Measurements from ENCODE around the gene GRIP2.

Gene GRIP2

DNA sequence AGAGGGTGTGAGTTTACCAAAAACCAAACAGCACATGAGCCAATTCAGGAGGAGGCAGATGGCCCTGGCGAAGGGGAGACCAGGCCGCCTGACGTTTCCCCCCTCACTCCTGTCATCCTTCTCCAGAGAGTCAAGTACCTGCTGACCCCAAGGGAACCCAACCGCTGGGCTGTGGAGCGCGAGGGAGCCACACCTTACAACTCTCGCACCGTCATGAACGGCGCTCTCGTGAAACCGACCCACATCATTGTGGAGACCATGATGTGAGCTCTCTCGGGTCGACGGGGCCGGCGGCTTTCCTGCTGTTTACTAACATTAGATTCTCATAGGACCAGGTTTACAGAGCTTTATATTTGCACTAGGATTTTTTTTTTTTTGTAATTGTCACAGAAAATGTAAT is 55.4 kb downstream of the GRIP2 start:
- DNase-seq (ENCODE audit: low read depth) = no peak

DNA sequence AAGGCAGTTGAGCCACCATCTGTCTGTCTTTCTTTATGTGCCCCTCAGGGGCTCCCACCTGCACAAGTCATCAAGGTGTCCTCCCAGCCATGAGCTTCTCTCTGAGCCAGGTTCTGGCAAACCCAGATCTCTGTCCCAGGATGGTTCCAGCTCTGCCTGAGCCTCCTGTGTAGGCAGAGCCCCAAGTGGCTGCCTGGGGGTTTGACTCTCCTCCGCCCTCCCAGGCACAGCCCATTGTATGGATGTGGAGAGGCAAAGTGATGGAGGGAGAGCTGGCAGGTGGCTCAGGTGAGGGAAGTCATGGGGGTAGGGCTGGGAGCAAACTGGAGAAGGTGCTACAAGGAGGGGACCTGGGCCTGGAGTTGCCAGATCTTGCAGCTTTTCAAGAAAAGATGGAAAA is 56.9 kb downstream of the GRIP2 start:
- DNase-seq (ENCODE audit: low read depth) = no peak

DNA sequence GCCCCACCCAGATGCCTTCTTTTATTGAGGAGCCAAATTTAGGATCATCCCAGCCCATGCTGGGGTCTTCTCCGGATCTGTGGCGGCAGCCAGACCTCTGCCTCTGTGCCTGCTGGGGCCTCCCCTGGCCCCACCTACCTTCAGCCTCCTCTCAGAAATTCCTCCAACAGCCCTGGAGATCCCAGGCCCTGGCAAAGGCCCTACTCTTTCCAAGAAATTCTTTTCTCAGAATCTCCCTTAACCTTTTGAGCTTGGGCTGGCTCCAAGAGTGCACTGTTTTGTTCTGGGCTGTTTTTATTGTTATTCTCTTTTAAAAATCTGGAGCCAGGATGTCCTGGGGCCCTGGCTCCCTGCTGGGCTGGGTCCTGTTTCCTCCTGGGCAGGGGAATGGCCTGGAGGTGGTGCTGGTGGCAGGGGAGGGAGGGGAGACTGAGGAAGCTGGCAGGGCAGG is 57.8 kb downstream of the GRIP2 start:
- DNase-seq (ENCODE audit: low read depth) = no peak

DNA sequence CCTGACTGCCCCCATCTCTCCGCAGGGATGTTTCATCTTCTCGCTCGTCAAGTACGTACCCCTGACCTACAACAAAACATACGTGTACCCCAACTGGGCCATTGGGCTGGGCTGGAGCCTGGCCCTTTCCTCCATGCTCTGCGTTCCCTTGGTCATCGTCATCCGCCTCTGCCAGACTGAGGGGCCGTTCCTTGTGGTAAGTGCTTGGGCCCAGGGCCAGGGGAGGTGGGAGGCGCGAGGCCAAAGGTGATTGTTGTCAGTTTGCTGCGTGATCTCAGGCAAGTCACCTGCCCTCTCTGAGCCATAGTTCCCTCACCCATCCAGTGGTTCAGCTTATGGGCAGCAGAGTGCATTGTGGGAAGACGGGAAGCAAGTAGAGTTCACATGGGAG is 58.5 kb downstream of the GRIP2 start:
- no peak for DNase-seq (ENCODE audit: low read depth)

DNA sequence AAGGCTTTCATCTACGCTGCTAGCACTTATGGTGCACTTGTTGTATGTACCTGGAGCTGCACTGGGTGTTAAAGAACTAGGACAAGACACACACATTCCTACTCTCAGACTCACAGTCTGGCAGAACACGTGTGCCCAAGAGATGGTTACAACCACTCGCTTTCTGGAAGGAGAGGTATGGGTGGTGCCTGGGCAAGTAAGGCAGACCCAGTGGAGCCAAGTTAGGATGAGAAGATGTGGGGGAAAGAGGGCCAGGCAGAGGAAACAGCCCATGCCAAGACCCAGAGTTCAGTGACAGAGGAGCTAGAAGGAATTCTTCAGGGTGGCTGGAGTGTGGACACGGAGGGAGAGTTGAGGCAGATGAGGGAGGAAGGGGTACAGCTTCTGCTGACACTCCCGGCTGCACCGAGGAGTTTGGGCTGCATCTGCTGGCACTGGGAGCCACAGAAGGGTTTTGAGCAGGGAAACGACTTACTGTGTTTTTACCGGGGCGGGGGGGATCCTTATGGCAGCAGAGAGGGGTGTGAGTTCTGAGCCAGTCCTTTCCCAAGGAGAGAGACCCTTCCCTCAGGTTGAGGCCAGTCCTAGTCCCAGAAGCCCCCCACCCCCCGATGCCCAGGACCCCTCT is 59.0 kb downstream of the GRIP2 start:
- DNase-seq (ENCODE audit: low read depth) = no peak

DNA sequence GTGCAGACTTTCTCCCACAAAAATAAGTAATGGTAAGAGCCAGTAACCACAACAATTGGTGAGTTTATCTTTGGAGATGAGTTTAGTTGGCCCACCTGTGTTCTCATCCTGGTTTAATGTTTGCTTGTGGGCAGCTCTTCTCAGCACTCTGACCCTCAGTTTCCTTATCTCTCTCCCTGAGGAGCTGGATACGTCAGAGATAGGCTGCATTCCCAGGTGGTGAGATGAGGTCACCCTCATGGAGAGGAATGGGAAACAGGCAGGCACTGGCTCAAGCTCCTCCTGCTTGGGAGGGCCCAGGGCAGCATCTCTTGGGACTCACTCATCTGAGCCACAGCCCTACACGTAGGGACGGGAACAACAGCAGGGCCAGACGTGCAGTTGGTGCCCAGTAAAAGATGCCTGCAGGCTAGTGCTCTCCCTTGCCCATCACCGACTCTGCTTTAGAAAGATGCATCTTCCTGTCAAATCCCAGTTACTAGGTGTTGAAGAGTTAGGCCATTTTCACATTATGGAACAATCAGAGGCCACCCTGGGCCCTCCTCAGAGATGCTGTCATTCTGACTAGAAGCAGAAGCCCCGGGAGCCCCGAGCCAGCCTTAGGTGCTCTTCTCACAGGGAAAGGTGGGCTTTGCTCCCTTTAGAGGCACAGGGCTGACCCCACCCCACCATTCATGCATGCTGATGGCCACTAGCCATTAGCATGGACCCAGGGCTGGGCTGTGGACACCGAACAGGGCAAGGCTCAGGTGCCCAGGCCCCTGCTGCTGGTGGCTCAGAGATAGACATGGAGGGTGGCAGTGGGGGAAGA is 59.7 kb downstream of the GRIP2 start:
- DNase-seq (ENCODE audit: low read depth) = no peak

DNA sequence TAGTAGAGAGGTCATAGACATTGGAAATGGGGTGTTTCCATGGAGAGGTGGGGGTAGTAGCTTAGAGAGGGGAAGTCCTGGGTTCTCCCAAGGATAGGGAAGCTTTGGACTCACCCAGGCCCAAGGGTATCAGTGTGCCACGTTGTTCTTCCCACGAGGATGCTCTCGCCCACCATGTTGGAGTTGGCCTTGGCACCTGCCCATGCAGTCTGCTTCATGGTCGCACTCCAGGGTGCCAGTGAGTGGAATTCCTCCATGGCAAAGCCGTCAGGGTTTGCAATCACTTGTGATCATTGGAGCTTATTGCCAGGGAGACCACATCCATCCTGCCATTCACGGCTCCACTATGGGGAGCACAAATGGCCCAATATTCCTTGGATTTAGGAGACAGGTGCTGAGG is 60.6 kb downstream of the GRIP2 start:
- no peak for DNase-seq (ENCODE audit: low read depth)

DNA sequence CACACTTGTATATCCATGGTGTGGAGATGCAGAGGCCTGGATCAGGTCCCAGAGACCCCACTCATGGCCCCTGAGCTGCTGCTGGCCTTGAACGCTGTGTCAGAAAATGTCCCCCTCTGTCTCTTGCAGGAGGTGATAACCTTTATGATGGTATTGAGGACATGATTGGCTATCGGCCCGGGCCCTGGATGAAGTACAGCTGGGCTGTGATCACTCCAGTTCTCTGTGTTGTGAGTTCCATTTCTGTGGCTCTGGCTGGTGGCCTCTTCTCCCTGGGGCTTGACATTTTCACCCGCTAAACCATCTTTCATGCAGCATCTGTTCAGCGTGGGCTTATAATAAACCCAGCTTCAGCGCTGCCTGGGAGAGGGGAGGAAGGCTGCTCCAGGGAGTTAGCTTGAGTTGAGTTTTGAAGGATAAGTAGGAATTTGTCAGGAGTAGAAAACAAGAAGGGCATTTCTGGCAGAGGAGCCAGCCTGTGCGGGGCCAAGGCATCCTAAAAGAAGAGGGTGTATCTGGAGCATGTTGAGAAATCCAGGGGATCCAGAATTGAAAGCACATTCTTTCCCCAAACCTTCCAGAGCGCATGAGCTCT is 61.1 kb downstream of the GRIP2 start:
- DNase-seq (ENCODE audit: low read depth) = no peak

DNA sequence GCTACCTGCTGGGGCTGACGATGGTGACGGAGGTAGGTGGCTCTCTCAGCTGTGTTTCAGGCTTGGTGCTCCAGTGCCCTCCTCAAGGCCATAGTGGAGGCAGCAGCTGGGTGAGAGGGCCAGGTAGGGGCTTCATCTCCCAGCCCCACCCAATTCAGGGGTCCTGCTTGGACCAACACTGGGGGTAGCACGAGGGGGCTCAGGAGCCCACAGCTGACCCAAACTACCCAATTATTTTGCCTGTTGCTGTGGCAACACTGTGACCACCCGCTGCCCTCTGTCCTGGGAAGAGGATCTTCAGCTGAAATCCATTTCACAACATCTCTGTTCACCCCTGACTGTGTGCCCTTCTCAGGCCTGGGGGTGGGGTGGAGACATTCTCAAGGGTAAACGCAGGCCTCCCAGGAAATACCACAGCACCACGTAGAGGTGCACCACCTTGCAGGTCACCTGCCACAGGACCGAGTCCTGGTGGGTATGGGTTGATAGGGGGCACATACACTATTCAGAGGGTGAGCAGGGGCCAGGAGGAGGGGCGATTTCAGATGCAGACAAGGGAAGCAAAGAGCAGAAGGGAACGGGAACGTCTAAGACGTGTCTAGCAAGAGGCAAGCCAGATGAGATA is 62.7 kb downstream of the GRIP2 start:
- no peak for DNase-seq (ENCODE audit: low read depth)

DNA sequence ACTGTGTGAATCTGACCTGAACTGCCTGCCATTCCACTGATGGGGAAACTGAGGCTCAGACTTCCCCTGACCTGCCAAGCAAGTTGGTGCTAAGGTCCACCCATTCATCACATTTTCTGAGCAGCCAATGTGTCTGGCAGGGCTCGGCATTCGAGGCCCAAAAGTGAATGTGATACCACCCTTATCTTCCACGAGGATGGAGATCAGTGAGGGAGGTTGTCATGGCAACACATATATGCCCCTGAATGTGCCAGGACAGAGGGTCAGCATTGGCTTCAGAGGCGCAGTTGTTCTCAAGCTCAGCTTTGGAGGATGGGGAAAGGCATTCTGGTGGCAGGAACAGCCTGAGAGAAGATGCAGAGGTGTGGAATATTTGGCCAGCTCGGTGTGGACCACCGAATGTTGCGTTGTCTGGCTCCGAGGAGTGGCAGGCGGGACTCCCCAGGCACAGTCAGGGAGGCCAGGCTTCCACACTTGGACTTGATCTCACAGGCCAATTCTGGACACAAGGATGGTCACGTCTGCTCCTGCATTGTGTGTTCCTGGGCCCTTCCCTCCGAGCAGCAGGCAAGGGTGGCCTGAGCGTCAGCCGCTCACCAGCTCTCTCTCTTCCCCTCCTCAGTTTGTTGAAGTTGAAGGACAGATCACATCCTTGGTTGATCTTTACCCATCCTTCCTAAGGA is 63.4 kb downstream of the GRIP2 start:
- DNase-seq (ENCODE audit: low read depth) = no peak

DNA sequence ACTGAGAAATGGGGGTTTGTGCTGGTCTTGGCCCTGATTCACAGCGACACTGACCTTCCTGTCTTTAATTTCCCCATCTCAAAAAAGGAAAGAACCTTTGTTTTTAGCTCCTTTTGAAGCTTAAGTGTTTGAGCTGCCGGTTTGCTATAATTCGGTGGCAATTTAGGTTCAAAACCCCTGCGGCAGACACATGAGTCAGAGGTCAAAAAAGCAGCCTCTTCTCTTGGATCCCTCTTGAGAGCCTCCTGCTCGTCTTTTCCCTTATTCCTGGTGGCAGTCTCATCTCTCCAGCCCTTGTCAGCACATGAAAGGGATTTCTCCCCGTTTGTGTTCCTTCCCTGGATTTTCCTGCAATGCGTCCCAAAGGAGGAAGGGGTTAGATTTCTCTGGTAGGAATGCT is 64.5 kb downstream of the GRIP2 start:
- no peak for DNase-seq (ENCODE audit: low read depth)

DNA sequence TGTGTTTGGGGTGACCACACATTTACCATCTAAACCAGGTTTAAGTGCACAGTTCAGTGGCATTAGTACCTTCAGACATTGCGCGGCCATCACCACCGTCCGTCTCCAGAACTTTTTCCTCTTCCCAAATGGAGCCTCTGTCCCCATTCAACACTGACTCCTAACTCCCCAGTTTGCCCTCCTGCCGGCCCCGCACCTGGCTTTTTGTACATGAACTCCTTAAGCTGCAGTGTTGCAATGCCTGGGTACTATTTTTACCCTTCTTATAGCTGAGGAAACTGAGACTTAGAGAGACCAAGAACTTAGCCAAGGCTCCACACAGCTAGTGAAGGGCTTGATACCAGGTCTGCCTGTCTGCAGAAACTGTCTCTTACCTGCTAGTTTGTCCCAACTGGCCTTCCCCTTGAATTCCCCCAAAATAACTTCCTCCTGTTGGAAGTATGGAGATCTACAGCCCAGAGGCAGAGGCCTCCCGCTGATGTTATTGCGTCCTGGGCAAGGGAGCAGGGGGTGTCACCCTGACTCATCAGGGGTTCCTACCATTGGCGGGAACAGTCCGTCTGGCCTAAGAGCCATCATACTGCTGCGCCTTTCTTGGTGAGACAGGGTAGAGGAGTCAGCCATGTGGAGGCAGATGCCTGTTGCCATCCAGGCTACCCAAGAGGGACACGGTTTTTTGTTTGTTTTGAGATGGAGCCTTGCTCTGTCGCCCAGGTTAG is 65.6 kb downstream of the GRIP2 start:
- no peak for DNase-seq (ENCODE audit: low read depth)

DNA sequence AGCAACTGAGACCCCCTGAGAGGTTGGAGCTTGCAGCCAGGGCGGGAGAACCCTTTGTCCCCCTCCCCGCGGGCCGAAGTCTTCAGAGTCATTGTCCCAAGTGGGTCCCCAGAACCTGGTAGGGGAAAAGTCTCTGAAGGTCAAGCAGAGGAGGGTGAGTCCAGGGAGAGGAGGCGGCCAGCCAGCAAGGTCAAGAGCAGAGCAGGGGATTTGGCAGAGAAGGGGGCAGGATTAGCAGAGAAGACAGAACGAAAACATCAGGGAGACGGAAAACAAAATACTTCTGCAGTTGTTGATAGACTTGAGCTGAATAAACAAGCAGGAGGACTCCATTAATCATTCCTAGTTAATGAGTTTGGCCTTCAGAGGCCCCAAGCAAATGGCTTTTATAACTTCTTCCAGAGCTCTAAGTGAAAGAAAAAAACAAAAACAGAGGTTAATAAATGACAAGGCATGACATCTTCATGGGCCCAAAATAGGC is 66.7 kb downstream of the GRIP2 start:
- DNase-seq (ENCODE audit: low read depth) = no peak

DNA sequence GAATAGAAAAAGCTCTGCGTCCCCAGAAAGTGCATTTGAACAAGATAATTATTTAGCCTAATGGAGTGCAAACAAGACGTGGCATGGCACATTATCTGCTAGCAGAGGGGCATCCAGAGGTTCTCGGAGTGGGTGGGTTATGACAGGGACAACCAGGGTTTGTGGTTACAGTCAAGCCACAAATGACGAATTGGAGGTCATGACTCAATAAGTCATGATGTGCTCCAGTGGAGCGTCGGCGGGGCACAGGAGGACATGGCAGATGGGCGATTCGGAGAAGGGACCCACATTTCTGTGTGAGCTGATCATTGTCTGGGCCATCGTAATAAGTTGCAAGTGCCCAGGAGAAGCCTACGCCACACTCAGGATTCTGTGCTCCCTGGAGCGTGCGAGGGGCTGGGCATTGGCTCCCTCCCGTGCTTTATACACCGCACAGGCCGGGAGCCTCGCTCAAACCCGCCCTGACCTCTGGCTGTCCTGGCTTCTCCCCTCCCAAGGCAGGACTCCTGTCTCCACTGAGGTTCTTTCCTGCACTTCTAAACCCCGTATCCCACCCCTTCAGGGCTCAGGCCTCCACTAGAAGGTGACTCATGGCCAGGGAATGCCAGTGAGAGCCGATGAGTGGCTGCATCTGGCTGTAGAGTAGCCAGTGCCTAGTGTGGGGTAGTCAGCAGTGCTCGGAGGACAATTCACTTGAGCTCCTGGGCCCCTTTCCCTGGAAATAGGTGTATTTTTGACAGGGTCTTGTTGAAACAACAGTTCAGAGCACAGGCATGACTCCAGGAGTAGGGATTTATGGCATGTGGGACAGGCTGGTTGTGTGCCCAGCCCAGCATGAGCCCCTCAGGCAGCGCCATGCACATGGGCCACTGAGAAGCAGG is 67.4 kb downstream of the GRIP2 start:
- DNase-seq (ENCODE audit: low read depth) = no peak

DNA sequence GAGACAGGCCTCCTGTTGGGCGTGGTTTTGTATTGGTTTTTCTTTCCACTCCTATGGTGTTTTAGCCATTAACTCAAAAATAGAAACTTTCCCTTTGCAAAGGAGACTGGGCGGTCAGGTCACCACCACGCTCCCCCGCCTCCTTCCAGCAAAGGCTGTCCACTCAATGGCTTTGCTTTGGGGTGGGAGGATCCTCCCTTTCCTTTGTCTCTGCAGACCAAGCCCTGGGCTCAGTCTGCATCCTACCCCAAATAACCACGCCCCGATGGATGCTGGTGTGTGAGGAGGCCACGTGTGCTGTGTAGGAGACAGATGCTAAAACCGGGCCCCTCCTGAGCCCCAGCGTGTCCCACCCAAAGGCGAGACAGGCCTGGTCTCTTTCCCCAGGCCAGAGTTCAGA is 68.5 kb downstream of the GRIP2 start:
- DNase-seq (ENCODE audit: low read depth) = no peak

DNA sequence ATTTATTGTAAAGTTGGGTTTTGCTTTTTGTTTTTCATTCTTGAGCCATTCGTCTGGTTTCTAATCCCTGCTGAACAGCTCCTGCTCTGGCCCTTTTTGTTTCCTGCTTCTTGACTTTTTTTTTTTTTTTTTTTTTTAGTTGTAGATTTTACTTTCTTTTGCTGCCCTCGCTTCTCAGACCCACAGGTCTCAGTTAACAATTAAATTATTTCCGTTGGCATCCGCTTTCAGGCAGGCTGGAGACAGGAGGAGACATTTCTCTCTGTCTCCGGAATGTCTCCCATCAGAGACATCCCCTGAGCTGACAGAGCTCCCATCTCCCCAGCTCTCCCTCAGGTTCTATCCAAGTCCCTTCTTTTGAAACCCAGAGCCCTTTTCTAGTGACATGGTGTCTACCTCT is 69.1 kb downstream of the GRIP2 start:
- DNase-seq (ENCODE audit: low read depth) = no peak

DNA sequence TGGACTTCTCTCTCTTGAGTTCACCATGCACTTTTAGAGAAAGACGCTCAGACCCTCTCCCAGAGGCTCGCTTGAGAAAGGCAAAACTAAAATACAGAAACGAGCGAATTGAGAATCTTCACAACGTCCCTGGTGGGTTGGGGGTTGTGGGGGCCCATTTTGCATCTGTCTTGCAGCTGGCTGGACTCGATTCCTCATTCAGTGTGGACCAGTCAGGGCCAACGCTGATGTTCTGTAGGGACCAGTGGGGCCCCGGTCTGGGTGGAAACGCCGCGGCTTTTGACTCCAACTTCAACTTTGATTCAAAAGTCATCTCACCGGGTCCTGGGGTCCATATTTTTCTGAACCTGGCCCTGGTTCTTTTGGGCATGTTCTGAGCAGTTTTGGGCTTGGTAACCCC is 69.7 kb downstream of the GRIP2 start:
- no peak for DNase-seq (ENCODE audit: low read depth)

DNA sequence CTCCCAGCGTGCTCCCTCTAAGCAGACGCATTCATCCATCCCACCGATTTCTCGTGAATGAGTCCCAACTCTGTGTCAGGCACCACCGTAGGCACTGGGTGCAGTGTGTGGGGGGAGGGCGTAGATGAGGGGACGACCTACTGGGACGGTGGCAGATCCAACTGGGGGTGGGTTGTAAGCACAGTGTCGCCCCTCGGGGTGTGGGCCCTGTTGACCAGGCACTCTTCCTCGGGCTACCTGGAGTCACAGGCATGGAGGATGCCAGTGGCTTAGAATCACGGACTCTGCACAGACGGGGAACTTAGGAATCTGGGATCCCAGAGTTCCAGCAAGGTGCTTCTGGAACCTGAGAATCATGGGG is 71.5 kb downstream of the GRIP2 start:
- no peak for DNase-seq (ENCODE audit: low read depth)

DNA sequence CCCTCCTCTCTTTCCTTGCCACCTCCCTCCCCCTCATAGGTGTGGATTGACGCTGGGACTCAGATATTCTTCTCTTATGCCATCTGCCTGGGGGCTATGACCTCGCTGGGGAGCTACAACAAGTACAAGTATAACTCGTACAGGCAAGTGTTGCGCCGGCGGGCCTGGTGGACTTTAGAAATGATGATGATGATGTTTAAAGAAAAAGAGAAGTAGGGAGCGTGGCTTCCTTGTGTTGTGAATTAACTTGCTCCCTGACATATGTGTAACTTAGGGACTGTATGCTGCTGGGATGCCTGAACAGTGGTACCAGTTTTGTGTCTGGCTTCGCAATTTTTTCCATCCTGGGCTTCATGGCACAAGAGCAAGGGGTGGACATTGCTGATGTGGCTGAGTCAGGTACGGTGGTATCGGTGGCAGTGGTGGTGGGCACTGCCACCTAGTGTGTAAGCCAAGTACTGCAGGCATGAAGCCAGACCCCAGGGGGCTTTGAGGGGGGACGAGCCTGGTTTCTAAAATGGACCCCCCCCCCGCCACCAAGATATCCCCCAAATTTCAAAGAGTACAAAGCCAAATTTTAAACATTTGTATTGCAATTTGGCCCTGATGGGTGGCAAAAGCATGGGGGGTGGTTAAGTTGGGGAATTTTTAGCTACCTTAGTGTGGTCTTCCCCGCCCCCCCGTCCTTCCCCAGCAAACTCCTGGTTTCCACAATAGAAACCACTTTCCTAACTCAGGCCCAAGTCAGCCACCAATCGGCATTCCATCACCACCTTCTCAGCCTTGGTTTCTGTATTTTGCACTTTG is 72.1 kb downstream of the GRIP2 start:
- peak; percentile 23 for DNase-seq (ENCODE audit: low read depth)

Data from activated T-cell treated with anti-CD3 and anti-CD28 coated beads for 24 hours (primary cell).